SK-N-SH treated with all-trans-retinoic acid at 6 μM for 48 hours (cell line): ENCODE results near the gene CDH22.

Experiments used
- ATAC-seq: fragments of 200-7000 bp; cut with Tn5 transposase; 3 replicates; pipeline ENCODE4 v1.9.1; 2020; ENCODE audit warnings: mild to moderate bottlenecking, moderate library complexity
- ARNTL ChIP-seq: fragments of 450-650 bp; formaldehyde crosslinking; IDR thresholded peaks from 2 replicates; pipeline ENCODE4 v1.5.0; 2020; ENCODE audit warnings: low read depth, mild to moderate bottlenecking, moderate library complexity, borderline replicate concordance
- BACH2 ChIP-seq: fragments of 250-450 bp; sonication (Bioruptor Pico); IDR thresholded peaks from 2 replicates; pipeline ENCODE4 v1.9.0; 2021; ENCODE audit warnings: mild to moderate bottlenecking, borderline replicate concordance
- CREB5 ChIP-seq: fragments of 250-450 bp; sonication (Bioruptor Pico); IDR thresholded peaks from 2 replicates; pipeline ENCODE4 v1.5.1; 2020; ENCODE audit warnings: low read depth, mild to moderate bottlenecking, moderate library complexity
- CSRNP3 ChIP-seq: fragments of 250-450 bp; sonication (Bioruptor Pico); IDR thresholded peaks from 2 replicates; pipeline ENCODE4 v1.5.1; 2021; ENCODE audit warnings: mild to moderate bottlenecking, moderate library complexity
- ESRRG ChIP-seq: fragments of 250-450 bp; sonication (Bioruptor Pico); IDR thresholded peaks from 2 replicates; pipeline ENCODE4 v1.6.1; 2021; ENCODE audit warnings: mild to moderate bottlenecking
- GLIS3 ChIP-seq: fragments of 250-450 bp; sonication (Bioruptor Pico); IDR thresholded peaks from 2 replicates; pipeline ENCODE4 v1.5.0; 2020; ENCODE audit warnings: mild to moderate bottlenecking, moderate library complexity
- OSR1 ChIP-seq: fragments of 250-450 bp; sonication (Bioruptor Pico); IDR thresholded peaks from 2 replicates; pipeline ENCODE4 v1.8.0; 2022; ENCODE audit warnings: moderate library complexity, mild to moderate bottlenecking, inconsistent platforms
- PPARA ChIP-seq: fragments of 250-450 bp; sonication (Bioruptor Pico); IDR thresholded peaks from 2 replicates; pipeline ENCODE4 v1.5.0; 2020; ENCODE audit warnings: mild to moderate bottlenecking, borderline replicate concordance
- RARB ChIP-seq: fragments of 250-450 bp; sonication (Bioruptor Pico); IDR thresholded peaks from 2 replicates; pipeline ENCODE4 v1.8.0; 2021; ENCODE audit warnings: mild to moderate bottlenecking, moderate library complexity
- SNAI2 ChIP-seq: fragments of 250-450 bp; sonication (Bioruptor Pico); IDR thresholded peaks from 2 replicates; pipeline ENCODE4 v1.5.0; 2020; ENCODE audit warnings: mild to moderate bottlenecking, moderate library complexity
- ZFP3 ChIP-seq: fragments of 250-450 bp; sonication (Bioruptor Pico); IDR thresholded peaks from 2 replicates; pipeline ENCODE4 v1.5.0; 2020; ENCODE audit warnings: mild to moderate bottlenecking, moderate library complexity
- ZFP30 ChIP-seq: fragments of 450-650 bp; formaldehyde crosslinking; IDR thresholded peaks from 2 replicates; pipeline ENCODE4 v1.5.0; 2022; ENCODE audit warnings: mild to moderate bottlenecking, moderate library complexity
- ZNF565 ChIP-seq: fragments of 450-650 bp; formaldehyde crosslinking; conservative IDR thresholded peaks from 2 replicates; pipeline ENCODE4 v1.5.0; 2020; ENCODE audit warnings: low read depth, mild to moderate bottlenecking, moderate library complexity
- ZNF8 ChIP-seq: fragments of 450-650 bp; formaldehyde crosslinking; IDR thresholded peaks from 2 replicates; pipeline ENCODE4 v1.5.0; 2020; ENCODE audit warnings: mild to moderate bottlenecking, moderate library complexity
- TF ChIP-seq, protein P1 (sequence below): fragments of 250-450 bp; sonication (Bioruptor Pico); IDR thresholded peaks from 2 replicates; pipeline ENCODE4 v1.8.0; 2021; ENCODE audit warnings: low read depth, mild to moderate bottlenecking, moderate library complexity, borderline replicate concordance
- TF ChIP-seq, protein P2 (sequence below): fragments of 250-450 bp; sonication (Bioruptor Pico); IDR thresholded peaks from 2 replicates; pipeline ENCODE4 v1.5.0; 2020; ENCODE audit warnings: mild to moderate bottlenecking, moderate library complexity
- TF ChIP-seq, protein P3 (sequence below): fragments of 250-450 bp; sonication (Bioruptor Pico); IDR thresholded peaks from 2 replicates; pipeline ENCODE4 v1.8.0; 2020; ENCODE audit warnings: mild to moderate bottlenecking, moderate library complexity, borderline replicate concordance

CDH22 gene

GRCh38 chr20:46168438-46168837, 139.9 kb downstream of the CDH22 start:
- no peak for TF ChIP-seq ZNF565 (CRISPR knock-in tag)
- TF ChIP-seq PPARA (CRISPR knock-in tag), result no peak
- TF ChIP-seq, protein P1, sequence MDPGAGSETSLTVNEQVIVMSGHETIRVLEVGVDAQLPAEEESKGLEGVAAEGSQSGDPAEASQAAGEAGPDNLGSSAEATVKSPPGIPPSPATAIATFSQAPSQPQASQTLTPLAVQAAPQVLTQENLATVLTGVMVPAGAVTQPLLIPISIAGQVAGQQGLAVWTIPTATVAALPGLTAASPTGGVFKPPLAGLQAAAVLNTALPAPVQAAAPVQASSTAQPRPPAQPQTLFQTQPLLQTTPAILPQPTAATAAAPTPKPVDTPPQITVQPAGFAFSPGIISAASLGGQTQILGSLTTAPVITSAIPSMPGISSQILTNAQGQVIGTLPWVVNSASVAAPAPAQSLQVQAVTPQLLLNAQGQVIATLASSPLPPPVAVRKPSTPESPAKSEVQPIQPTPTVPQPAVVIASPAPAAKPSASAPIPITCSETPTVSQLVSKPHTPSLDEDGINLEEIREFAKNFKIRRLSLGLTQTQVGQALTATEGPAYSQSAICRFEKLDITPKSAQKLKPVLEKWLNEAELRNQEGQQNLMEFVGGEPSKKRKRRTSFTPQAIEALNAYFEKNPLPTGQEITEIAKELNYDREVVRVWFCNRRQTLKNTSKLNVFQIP, result no peak
- TF ChIP-seq BACH2 (CRISPR knock-in tag), result no peak
- TF ChIP-seq ZFP3 (CRISPR knock-in tag), result no peak
- no peak for TF ChIP-seq GLIS3 (CRISPR knock-in tag)
- no peak for TF ChIP-seq OSR1 (CRISPR knock-in tag)
- no peak for TF ChIP-seq CREB5 (CRISPR knock-in tag)
- no peak for TF ChIP-seq ARNTL (CRISPR knock-in tag)
- no peak for TF ChIP-seq ZFP30 (CRISPR knock-in tag)
- TF ChIP-seq RARB (CRISPR knock-in tag), result no peak
- TF ChIP-seq SNAI2 (CRISPR knock-in tag), result no peak
- TF ChIP-seq, all 23 proteins: peak for 0
- no peak for ATAC-seq

- ATAC-seq, result no peak
- no peak for TF ChIP-seq PPARA (CRISPR knock-in tag)
- TF ChIP-seq, protein P1, result no peak
Observed at GRCh38 chr20:46167080-46167479, 141.2 kb downstream of the CDH22 start.

- no peak for ATAC-seq
- no peak for TF ChIP-seq CSRNP3
- TF ChIP-seq, protein P2, sequence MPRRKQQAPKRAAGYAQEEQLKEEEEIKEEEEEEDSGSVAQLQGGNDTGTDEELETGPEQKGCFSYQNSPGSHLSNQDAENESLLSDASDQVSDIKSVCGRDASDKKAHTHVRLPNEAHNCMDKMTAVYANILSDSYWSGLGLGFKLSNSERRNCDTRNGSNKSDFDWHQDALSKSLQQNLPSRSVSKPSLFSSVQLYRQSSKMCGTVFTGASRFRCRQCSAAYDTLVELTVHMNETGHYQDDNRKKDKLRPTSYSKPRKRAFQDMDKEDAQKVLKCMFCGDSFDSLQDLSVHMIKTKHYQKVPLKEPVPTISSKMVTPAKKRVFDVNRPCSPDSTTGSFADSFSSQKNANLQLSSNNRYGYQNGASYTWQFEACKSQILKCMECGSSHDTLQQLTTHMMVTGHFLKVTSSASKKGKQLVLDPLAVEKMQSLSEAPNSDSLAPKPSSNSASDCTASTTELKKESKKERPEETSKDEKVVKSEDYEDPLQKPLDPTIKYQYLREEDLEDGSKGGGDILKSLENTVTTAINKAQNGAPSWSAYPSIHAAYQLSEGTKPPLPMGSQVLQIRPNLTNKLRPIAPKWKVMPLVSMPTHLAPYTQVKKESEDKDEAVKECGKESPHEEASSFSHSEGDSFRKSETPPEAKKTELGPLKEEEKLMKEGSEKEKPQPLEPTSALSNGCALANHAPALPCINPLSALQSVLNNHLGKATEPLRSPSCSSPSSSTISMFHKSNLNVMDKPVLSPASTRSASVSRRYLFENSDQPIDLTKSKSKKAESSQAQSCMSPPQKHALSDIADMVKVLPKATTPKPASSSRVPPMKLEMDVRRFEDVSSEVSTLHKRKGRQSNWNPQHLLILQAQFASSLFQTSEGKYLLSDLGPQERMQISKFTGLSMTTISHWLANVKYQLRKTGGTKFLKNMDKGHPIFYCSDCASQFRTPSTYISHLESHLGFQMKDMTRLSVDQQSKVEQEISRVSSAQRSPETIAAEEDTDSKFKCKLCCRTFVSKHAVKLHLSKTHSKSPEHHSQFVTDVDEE (CRISPR knock-in tag), result no peak
Observed at GRCh38 chr20:46164254-46164653, 144.0 kb downstream of the CDH22 start.

- TF ChIP-seq GLIS3 (CRISPR knock-in tag) (no peak), ZFP30 (CRISPR knock-in tag) (no peak), PPARA (CRISPR knock-in tag) (no peak), ZNF8 (CRISPR knock-in tag) (no peak), BACH2 (CRISPR knock-in tag) (no peak), ESRRG (CRISPR knock-in tag) (no peak), SNAI2 (CRISPR knock-in tag) (no peak), RARB (CRISPR knock-in tag) (no peak)
- TF ChIP-seq, protein P2 (CRISPR knock-in tag), result no peak
- TF ChIP-seq, protein P3, sequence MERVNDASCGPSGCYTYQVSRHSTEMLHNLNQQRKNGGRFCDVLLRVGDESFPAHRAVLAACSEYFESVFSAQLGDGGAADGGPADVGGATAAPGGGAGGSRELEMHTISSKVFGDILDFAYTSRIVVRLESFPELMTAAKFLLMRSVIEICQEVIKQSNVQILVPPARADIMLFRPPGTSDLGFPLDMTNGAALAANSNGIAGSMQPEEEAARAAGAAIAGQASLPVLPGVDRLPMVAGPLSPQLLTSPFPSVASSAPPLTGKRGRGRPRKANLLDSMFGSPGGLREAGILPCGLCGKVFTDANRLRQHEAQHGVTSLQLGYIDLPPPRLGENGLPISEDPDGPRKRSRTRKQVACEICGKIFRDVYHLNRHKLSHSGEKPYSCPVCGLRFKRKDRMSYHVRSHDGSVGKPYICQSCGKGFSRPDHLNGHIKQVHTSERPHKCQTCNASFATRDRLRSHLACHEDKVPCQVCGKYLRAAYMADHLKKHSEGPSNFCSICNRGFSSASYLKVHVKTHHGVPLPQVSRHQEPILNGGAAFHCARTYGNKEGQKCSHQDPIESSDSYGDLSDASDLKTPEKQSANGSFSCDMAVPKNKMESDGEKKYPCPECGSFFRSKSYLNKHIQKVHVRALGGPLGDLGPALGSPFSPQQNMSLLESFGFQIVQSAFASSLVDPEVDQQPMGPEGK (CRISPR knock-in tag), result no peak
Observed at GRCh38 chr20:46161921-46162320, 146.4 kb downstream of the CDH22 start.

More at GRCh38 chr20:46161921-46162320, 146.4 kb downstream of the CDH22 start:
- ATAC-seq, result no peak
